ENCODE results near the gene HCN2.

DNA sequence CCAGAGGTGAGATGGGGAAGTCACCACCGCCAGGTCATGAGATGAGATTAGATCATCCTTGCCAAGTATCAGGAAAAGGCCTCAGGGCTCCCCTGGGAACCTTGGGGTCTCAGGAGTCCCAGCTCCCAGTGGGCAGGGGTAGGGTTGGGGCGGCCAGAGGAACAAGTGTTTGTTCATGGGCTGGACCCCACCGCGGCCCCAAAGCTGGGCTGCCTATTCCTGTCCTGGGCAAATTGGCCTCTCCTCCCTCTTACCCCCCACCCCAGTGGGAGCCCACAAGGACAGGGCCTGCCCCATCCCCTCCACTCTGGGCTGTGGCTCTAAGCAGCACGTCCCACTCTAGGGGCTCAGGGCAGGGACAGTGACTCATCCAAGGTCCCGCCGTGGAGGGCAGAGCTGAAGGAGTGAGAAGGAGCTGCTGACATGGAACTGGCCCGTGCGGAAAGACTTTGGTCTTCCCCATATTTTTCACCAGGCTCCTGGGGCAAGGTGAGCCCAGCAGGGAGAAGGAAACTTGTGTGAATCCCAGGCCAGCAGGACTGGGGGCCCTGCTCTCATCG, 4.0 kb upstream of the HCN2 start:
- TF ChIP-seq POLR2A (IDR thresholded peaks at IDR 0.05; ENCODE audit: low read length) (no peak), GATA1 (IDR thresholded peaks at IDR 0.05; ENCODE audit: low read depth, low read length) (no peak)
